Measurements from ENCODE around the gene CTNND2. TPM values are rescaled to one million over a fixed set of nuclear protein-coding genes. Genes with fewer than 3 reads are reported as not detected.

CTNND2 gene
- total RNA-seq, 1 donor from 2014 or later, result not detected

GRCh38 chr5:11045411-11045810 lies 858.8 kb downstream of the CTNND2 start:
- H3K36me3 Mint-ChIP-seq (ENCODE audit: low read depth), result no peaks in the 10 kb centered on the region
- no peak overlapping the region for H3K4me3 Mint-ChIP-seq (ENCODE audit: low read depth)
- no peaks in the 10 kb centered on the region for H3K27me3 Mint-ChIP-seq (ENCODE audit: low read depth)
- intact Hi-C loops (cut with micrococcal nuclease), result no loop called here
- DNase-seq (ENCODE audit: low spot score), result no peak
- no peaks in the 10 kb centered on the region for H3K9me3 Mint-ChIP-seq
- H3K27ac Mint-ChIP-seq, result no peak overlapping the region
- no peaks in the 10 kb centered on the region for H3K4me1 Mint-ChIP-seq (ENCODE audit: low read depth)

- Mint-ChIP-seq H3K36me3 (ENCODE audit: low read depth) (no peaks in the 10 kb centered on the region), H3K4me3 (ENCODE audit: low read depth) (no peak overlapping the region), H3K27ac (no peak overlapping the region), H3K27me3 (ENCODE audit: low read depth) (no peaks in the 10 kb centered on the region), H3K4me1 (ENCODE audit: low read depth) (no peaks in the 10 kb centered on the region), H3K9me3 (no peaks in the 10 kb centered on the region)
- intact Hi-C loops (cut with micrococcal nuclease), result no loop called here
- DNase-seq (ENCODE audit: low spot score), result no peak
Measured at GRCh38 chr5:11044581-11044980, 859.7 kb downstream of the CTNND2 start.

- Mint-ChIP-seq H3K4me3 (ENCODE audit: low read depth) (no peak overlapping the region), H3K27me3 (ENCODE audit: low read depth) (peaks cover 1% of the 10 kb centered on the region), H3K36me3 (ENCODE audit: low read depth) (no peaks in the 10 kb centered on the region), H3K27ac (no peak overlapping the region), H3K4me1 (ENCODE audit: low read depth) (no peaks in the 10 kb centered on the region), H3K9me3 (no peaks in the 10 kb centered on the region)
- intact Hi-C loops (cut with micrococcal nuclease), result no loop called here
- DNase-seq (ENCODE audit: low spot score), result no peak
Measured at GRCh38 chr5:11043881-11044280, 860.4 kb downstream of the CTNND2 start.

GRCh38 chr5:11040345-11040744 lies 863.9 kb downstream of the CTNND2 start:
- H3K4me3 Mint-ChIP-seq (ENCODE audit: low read depth), result no peak overlapping the region
- H3K9me3 Mint-ChIP-seq, result no peaks in the 10 kb centered on the region
- DNase-seq (ENCODE audit: low spot score), result no peak
- H3K27me3 Mint-ChIP-seq (ENCODE audit: low read depth), result peaks cover 1% of the 10 kb centered on the region
- no peak overlapping the region for H3K27ac Mint-ChIP-seq
- no peaks in the 10 kb centered on the region for H3K36me3 Mint-ChIP-seq (ENCODE audit: low read depth)
- intact Hi-C loops (cut with micrococcal nuclease), result no loop called here
- no peaks in the 10 kb centered on the region for H3K4me1 Mint-ChIP-seq (ENCODE audit: low read depth)

GRCh38 chr5:11038772-11039171 lies 865.5 kb downstream of the CTNND2 start:
- no peak overlapping the region for H3K27ac Mint-ChIP-seq

GRCh38 chr5:11037941-11038340 lies 866.3 kb downstream of the CTNND2 start:
- H3K36me3 Mint-ChIP-seq (ENCODE audit: low read depth), result no peaks in the 10 kb centered on the region
- intact Hi-C loops (cut with micrococcal nuclease), result no loop called here
- H3K27ac Mint-ChIP-seq, result no peak overlapping the region
- peaks cover 1% of the 10 kb centered on the region for H3K27me3 Mint-ChIP-seq (ENCODE audit: low read depth)
- H3K4me3 Mint-ChIP-seq (ENCODE audit: low read depth), result no peak overlapping the region
- H3K9me3 Mint-ChIP-seq, result no peaks in the 10 kb centered on the region
- no peak for DNase-seq (ENCODE audit: low spot score)
- no peaks in the 10 kb centered on the region for H3K4me1 Mint-ChIP-seq (ENCODE audit: low read depth)

More at GRCh38 chr5:11038772-11039171, 865.5 kb downstream of the CTNND2 start:
- H3K27me3 Mint-ChIP-seq (ENCODE audit: low read depth), result peaks cover 1% of the 10 kb centered on the region
- no peak for DNase-seq (ENCODE audit: low spot score)
- H3K36me3 Mint-ChIP-seq (ENCODE audit: low read depth), result no peaks in the 10 kb centered on the region
- H3K4me1 Mint-ChIP-seq (ENCODE audit: low read depth), result no peaks in the 10 kb centered on the region
- H3K4me3 Mint-ChIP-seq (ENCODE audit: low read depth), result no peak overlapping the region
- intact Hi-C loops (cut with micrococcal nuclease), result no loop called here
- H3K9me3 Mint-ChIP-seq, result no peaks in the 10 kb centered on the region

- intact Hi-C loops (cut with micrococcal nuclease), result no loop called here
- no peak overlapping the region for H3K4me3 Mint-ChIP-seq (ENCODE audit: low read depth)
- H3K27me3 Mint-ChIP-seq (ENCODE audit: low read depth), result peaks cover 1% of the 10 kb centered on the region
Measured at GRCh38 chr5:11037080-11037479, 867.2 kb downstream of the CTNND2 start.

GRCh38 chr5:11030671-11031070 lies 873.6 kb downstream of the CTNND2 start:
- H3K27ac Mint-ChIP-seq, result no peak overlapping the region
- peaks cover 14% of the 10 kb centered on the region for H3K9me3 Mint-ChIP-seq
- no peaks in the 10 kb centered on the region for H3K27me3 Mint-ChIP-seq (ENCODE audit: low read depth)
- H3K36me3 Mint-ChIP-seq (ENCODE audit: low read depth), result no peaks in the 10 kb centered on the region
- H3K4me3 Mint-ChIP-seq (ENCODE audit: low read depth), result no peak overlapping the region
- intact Hi-C loops (cut with micrococcal nuclease), result no loop called here
- no peak for DNase-seq (ENCODE audit: low spot score)
- H3K4me1 Mint-ChIP-seq (ENCODE audit: low read depth), result no peaks in the 10 kb centered on the region

More at GRCh38 chr5:11037080-11037479, 867.2 kb downstream of the CTNND2 start:
- Mint-ChIP-seq H3K4me1 (ENCODE audit: low read depth) (no peaks in the 10 kb centered on the region), H3K27ac (no peak overlapping the region), H3K36me3 (ENCODE audit: low read depth) (no peaks in the 10 kb centered on the region), H3K9me3 (no peaks in the 10 kb centered on the region)
- DNase-seq (ENCODE audit: low spot score), result no peak

GRCh38 chr5:11027660-11028059 lies 876.6 kb downstream of the CTNND2 start:
- no peak for DNase-seq (ENCODE audit: low spot score)
- Mint-ChIP-seq H3K27me3 (ENCODE audit: low read depth) (no peaks in the 10 kb centered on the region), H3K36me3 (ENCODE audit: low read depth) (no peaks in the 10 kb centered on the region), H3K27ac (no peak overlapping the region), H3K9me3 (peaks cover 14% of the 10 kb centered on the region), H3K4me1 (ENCODE audit: low read depth) (no peaks in the 10 kb centered on the region), H3K4me3 (ENCODE audit: low read depth) (no peak overlapping the region)
- intact Hi-C loops (cut with micrococcal nuclease), result no loop called here

GRCh38 chr5:11026543-11026942 lies 877.7 kb downstream of the CTNND2 start:
- Mint-ChIP-seq H3K27ac (no peak overlapping the region), H3K36me3 (ENCODE audit: low read depth) (no peaks in the 10 kb centered on the region), H3K27me3 (ENCODE audit: low read depth) (no peaks in the 10 kb centered on the region), H3K9me3 (peaks cover 14% of the 10 kb centered on the region), H3K4me1 (ENCODE audit: low read depth) (no peaks in the 10 kb centered on the region), H3K4me3 (ENCODE audit: low read depth) (no peak overlapping the region)
- intact Hi-C loops (cut with micrococcal nuclease), result no loop called here
- DNase-seq (ENCODE audit: low spot score), result no peak

GRCh38 chr5:11023945-11024344 lies 880.3 kb downstream of the CTNND2 start:
- Mint-ChIP-seq H3K9me3 (no peaks in the 10 kb centered on the region), H3K4me1 (ENCODE audit: low read depth) (no peaks in the 10 kb centered on the region), H3K27me3 (ENCODE audit: low read depth) (no peaks in the 10 kb centered on the region), H3K36me3 (ENCODE audit: low read depth) (no peaks in the 10 kb centered on the region), H3K27ac (no peak overlapping the region), H3K4me3 (ENCODE audit: low read depth) (no peak overlapping the region)
- intact Hi-C loops (cut with micrococcal nuclease), result no loop called here
- DNase-seq (ENCODE audit: low spot score), result no peak

- Mint-ChIP-seq H3K9me3 (no peaks in the 10 kb centered on the region), H3K27me3 (ENCODE audit: low read depth) (peaks cover 2% of the 10 kb centered on the region), H3K27ac (no peak overlapping the region), H3K4me1 (ENCODE audit: low read depth) (no peaks in the 10 kb centered on the region), H3K36me3 (ENCODE audit: low read depth) (no peaks in the 10 kb centered on the region), H3K4me3 (ENCODE audit: low read depth) (no peak overlapping the region)
- intact Hi-C loops (cut with micrococcal nuclease), result no loop called here
- DNase-seq (ENCODE audit: low spot score), result no peak
Measured at GRCh38 chr5:11013793-11014192, 890.5 kb downstream of the CTNND2 start.

GRCh38 chr5:11012295-11012694 lies 892.0 kb downstream of the CTNND2 start:
- DNase-seq (ENCODE audit: low spot score), result no peak
- Mint-ChIP-seq H3K27ac (no peak overlapping the region), H3K4me1 (ENCODE audit: low read depth) (no peaks in the 10 kb centered on the region), H3K36me3 (ENCODE audit: low read depth) (no peaks in the 10 kb centered on the region), H3K4me3 (ENCODE audit: low read depth) (no peak overlapping the region), H3K9me3 (no peaks in the 10 kb centered on the region), H3K27me3 (ENCODE audit: low read depth) (peaks cover 2% of the 10 kb centered on the region)
- intact Hi-C loops (cut with micrococcal nuclease), result no loop called here

Measured in activated T-helper 2 cell treated with anti-CD3 and anti-CD28 coated beads, Interferon-gamma antibody, Interleukin-2, Interleukin-4, amounts not matched to agents 10 μg/mL and 5 μg/mL and 100 μg/mL, durations not matched to agents 14 hours and 24 hours and 36 hours (primary cell).